OCI-LY7 (cell line): ENCODE data around the gene BLNK. TPM values are rescaled to one million over a fixed set of nuclear protein-coding genes. Genes with fewer than 3 reads are reported as not detected.
"Not testable (repeated sequence)": the region's sequence is repeated elsewhere in the genome, so short reads cannot be mapped to it uniquely, and the experiment has no call there.

ENCODE experiments used
- BruUV-seq: library from RNA; stranded (reverse); fragments of 400-500 nt; replicated peaks from 2 replicates; lab custom pipeline; 2021; lab: Mats Ljungman, UMichigan
- CTCF ChIA-PET: fragments of 300-600 bp; sonication (Branson Sonifier 250); formaldehyde crosslinking; loops from one replicate; lab custom pipeline; 2022; ENCODE audit warnings: antibody characterized with exemption; ENCODE audit not compliant: unreplicated experiment; lab: Charles Lee
- POLR2A ChIA-PET: fragments of 300-600 bp; sonication (Branson Sonifier 250); formaldehyde crosslinking; loops from one replicate; lab custom pipeline; 2022; ENCODE audit warnings: antibody characterized with exemption; lab: Charles Lee
- DNase-seq: peaks from one replicate; pipeline ENCODE4 v3.0.0-alpha.2; 2015; ENCODE audit warnings: low spot score
- H2AFZ ChIP-seq: fragments of 200-600 bp; sonication (generic), shearing (Covaris generic); 2 replicates; pipeline ENCODE4 v1.6.1; 2014; ENCODE audit warnings: mild to moderate bottlenecking, antibody characterized with exemption, low read length, moderate library complexity
- H3K27ac ChIP-seq: fragments of 200-600 bp; sonication (generic); 2 replicates; pipeline ENCODE4 v1.5.1; 2014; ENCODE audit warnings: mixed run types, low read depth, mild to moderate bottlenecking, moderate library complexity, low read length, inconsistent platforms; ENCODE audit not compliant: poor library complexity, severe bottlenecking
- H3K36me3 ChIP-seq: fragments of 200-600 bp; sonication (generic); 2 replicates; pipeline ENCODE4 v1.6.1; 2014; ENCODE audit warnings: mild to moderate bottlenecking, antibody characterized with exemption, low read length, moderate library complexity, mixed read lengths; ENCODE audit not compliant: insufficient read depth
- H3K4me1 ChIP-seq: fragments of 200-600 bp; sonication (generic); 2 replicates; pipeline ENCODE4 v1.5.1; 2014; ENCODE audit warnings: mild to moderate bottlenecking, low read length; ENCODE audit not compliant: insufficient read depth, poor library complexity, severe bottlenecking
- H3K4me2 ChIP-seq: fragments of 200-600 bp; sonication (generic); 2 replicates; pipeline ENCODE4 v1.6.1; 2014; ENCODE audit warnings: mild to moderate bottlenecking, low read length
- H3K4me3 ChIP-seq: fragments of 200-600 bp; sonication (generic); 2 replicates; pipeline ENCODE4 v1.5.1; 2014; ENCODE audit warnings: mild to moderate bottlenecking, low read depth, low read length; ENCODE audit not compliant: poor library complexity, severe bottlenecking
- H3K79me2 ChIP-seq: fragments of 200-600 bp; sonication (generic); 2 replicates; pipeline ENCODE4 v1.6.1; 2016; ENCODE audit warnings: low read depth, mild to moderate bottlenecking, low read length, moderate library complexity, mixed read lengths; ENCODE audit not compliant: insufficient read depth
- H3K9me2 ChIP-seq: fragments of 200-600 bp; sonication (generic); 2 replicates; pipeline ENCODE4 v1.6.1; 2016; ENCODE audit warnings: mild to moderate bottlenecking, low read length, mixed read lengths; ENCODE audit not compliant: insufficient read depth
- H3K9me3 ChIP-seq: fragments of 200-600 bp; sonication (generic); 2 replicates; pipeline ENCODE4 v1.6.1; 2014; ENCODE audit warnings: mild to moderate bottlenecking, mixed run types, low read length, mixed read lengths
- H4K20me1 ChIP-seq: fragments of 200-600 bp; sonication (generic); 2 replicates; pipeline ENCODE4 v1.6.1; 2014; ENCODE audit warnings: mild to moderate bottlenecking, antibody characterized with exemption, low read length, moderate library complexity, mixed read lengths; ENCODE audit not compliant: insufficient read depth
- EZH2phosphoT487 ChIP-seq: fragments of 200-600 bp; sonication (generic); IDR thresholded peaks from 2 replicates; pipeline ENCODE4 v1.6.1; 2018; ENCODE audit warnings: low read depth, borderline replicate concordance, mild to moderate bottlenecking, mixed run types, antibody characterized with exemption, low read length, moderate library complexity, mixed read lengths
- intact Hi-C: fragments of 100-400 bp; cut with micrococcal nuclease; formaldehyde crosslinking; loops from one replicate; pipeline ENCODE4 v1.10.0; 2022; ENCODE audit not compliant: unreplicated experiment
- total RNA-seq, 2 experiments: library from RNA; depleted of rRNA in 1 of 2; stranded (reverse); fragments of >200 nt in 1 of 2; shearing (Covaris generic) in 1 of 2; gene quantifications; 2 replicates each; pipeline ENCODE4 v1.2.3, GENCODE V29; 2014 to 2022
- TF ChIP-seq, protein P1 (sequence below): fragments of 200-600 bp; sonication (generic); conservative IDR thresholded peaks from 2 replicates; pipeline ENCODE4 v1.5.1; 2014; ENCODE audit warnings: mild to moderate bottlenecking, antibody characterized with exemption, low read length, moderate library complexity, mixed read lengths

The BLNK gene
- total RNA-seq, 2 experiments from 2014 or later = 113 to 201 TPM

DNA sequence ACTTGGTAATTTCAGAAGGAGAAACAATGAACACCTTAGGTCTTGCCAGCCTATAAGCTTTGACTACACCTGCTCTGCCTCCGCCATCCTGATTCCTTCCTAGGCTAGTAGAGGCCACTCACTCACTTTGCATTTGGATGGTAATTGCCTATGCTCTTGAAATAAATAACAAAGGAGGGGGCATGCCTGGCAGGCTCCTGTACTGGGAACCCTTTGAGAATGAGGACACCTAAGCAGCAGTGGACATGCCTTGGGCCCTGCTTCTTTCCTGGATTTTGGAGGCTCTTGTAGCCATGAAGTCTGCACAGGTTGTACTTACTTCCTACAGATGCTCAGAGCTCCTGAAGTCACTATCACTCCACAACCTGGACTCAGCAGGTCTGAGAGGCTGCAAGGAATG is 65.8 kb downstream of the BLNK start:
- no TSS peak for BruUV-seq
- TF ChIP-seq, protein P1, sequence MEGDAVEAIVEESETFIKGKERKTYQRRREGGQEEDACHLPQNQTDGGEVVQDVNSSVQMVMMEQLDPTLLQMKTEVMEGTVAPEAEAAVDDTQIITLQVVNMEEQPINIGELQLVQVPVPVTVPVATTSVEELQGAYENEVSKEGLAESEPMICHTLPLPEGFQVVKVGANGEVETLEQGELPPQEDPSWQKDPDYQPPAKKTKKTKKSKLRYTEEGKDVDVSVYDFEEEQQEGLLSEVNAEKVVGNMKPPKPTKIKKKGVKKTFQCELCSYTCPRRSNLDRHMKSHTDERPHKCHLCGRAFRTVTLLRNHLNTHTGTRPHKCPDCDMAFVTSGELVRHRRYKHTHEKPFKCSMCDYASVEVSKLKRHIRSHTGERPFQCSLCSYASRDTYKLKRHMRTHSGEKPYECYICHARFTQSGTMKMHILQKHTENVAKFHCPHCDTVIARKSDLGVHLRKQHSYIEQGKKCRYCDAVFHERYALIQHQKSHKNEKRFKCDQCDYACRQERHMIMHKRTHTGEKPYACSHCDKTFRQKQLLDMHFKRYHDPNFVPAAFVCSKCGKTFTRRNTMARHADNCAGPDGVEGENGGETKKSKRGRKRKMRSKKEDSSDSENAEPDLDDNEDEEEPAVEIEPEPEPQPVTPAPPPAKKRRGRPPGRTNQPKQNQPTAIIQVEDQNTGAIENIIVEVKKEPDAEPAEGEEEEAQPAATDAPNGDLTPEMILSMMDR = no peak
- TF ChIP-seq EZH2phosphoT487 = no peak
- Histone ChIP-seq H3K79me2 (no peaks in the 10 kb centered on the region), H2AFZ (no peak overlapping the region), H3K36me3 (peaks cover 97% of the 10 kb centered on the region), H3K27ac (no peak overlapping the region), H3K4me1 (peaks cover 25% of the 10 kb centered on the region), H3K4me3 (no peak overlapping the region), H3K9me3 (no peaks in the 10 kb centered on the region), H3K4me2 (no peak overlapping the region), H4K20me1 (no peaks in the 10 kb centered on the region), H3K9me2 (no peaks in the 10 kb centered on the region)
- intact Hi-C loops = no loop called here
- ChIA-PET POLR2A (no interaction called here), CTCF (no interaction called here)
- DNase-seq = no peak

DNA sequence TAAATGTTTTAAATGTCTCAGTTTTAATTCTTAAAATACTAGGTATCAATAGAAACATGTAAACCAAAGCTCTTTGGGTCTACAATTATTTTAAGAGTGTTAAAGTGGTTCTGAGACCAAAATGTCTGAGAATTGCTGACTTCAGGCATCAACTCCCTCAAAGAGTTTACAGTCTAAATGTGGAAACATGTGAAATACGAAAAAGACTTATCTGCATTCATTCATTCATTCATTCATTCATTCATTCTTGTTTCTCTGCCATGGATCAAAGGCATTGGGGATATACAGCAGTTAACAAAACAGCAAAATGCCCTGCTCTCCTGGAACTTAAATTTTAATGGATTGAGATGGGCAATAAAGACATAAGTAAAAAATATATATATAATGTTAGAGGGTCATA is 69.8 kb downstream of the BLNK start:
- no TSS peak for BruUV-seq
- no peaks in the 10 kb centered on the region for H3K4me1 ChIP-seq
- no peak overlapping the region for H3K4me3 ChIP-seq
- H3K79me2 ChIP-seq = 0 out of 2 replicates have a peak, but pooled peaks cover 3% of the 10 kb centered on the region
- no peaks in the 10 kb centered on the region for H4K20me1 ChIP-seq
- peaks cover 97% of the 10 kb centered on the region for H3K36me3 ChIP-seq
- TF ChIP-seq EZH2phosphoT487 = no peak
- TF ChIP-seq, protein P1 = no peak
- H3K9me3 ChIP-seq = no peaks in the 10 kb centered on the region
- ChIA-PET POLR2A (interaction anchor here (1.1 kb wide), 1 partner anchor 51 kb away, joined by 3 read pairs; no protein-coding TSS in a partner anchor), CTCF (no interaction called here)
- no peak for DNase-seq
- H3K27ac ChIP-seq = no peak overlapping the region
- H2AFZ ChIP-seq = no peak overlapping the region
- intact Hi-C loops = no loop called here
- H3K4me2 ChIP-seq = no peak overlapping the region
- no peaks in the 10 kb centered on the region for H3K9me2 ChIP-seq

DNA sequence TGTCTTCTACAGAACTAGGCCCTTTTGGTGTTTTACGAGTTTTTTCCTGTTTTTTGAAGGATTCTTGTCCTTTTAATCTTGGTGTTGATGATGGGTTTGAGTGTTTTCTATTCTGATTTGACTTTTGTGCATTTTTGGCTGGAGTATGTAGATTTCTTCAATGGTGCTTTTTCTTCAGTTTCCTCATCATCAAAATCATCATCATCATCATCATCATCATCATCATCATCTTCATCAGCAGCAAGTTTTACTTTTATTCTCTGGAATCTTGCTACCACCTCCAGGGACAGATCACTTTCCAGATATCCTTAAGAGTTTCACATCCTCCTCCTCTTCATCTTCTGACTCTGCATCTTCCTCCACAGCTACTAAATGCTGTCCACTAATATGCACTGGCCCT is 81.9 kb downstream of the BLNK start:
- H3K4me1 ChIP-seq, BruUV-seq: not testable (repeated sequence)

More for the DNA sequence above, 81.9 kb downstream of the BLNK start:
- H3K9me2 ChIP-seq, DNase-seq, POLR2A ChIA-PET, H2AFZ ChIP-seq, H4K20me1 ChIP-seq, H3K4me3 ChIP-seq, H3K27ac ChIP-seq, CTCF ChIA-PET, intact Hi-C loops, H3K4me2 ChIP-seq, H3K79me2 ChIP-seq: not testable (repeated sequence)
- H3K9me3 ChIP-seq = peaks cover 24% of the 10 kb centered on the region
- peaks cover 50% of the 10 kb centered on the region for H3K36me3 ChIP-seq
